ENCODE measurements around the gene SHC3. TPM values are rescaled to one million over a fixed set of nuclear protein-coding genes. Genes with fewer than 3 reads are reported as not detected.

Gene SHC3
- total and polyA plus RNA-seq, 9 of the 15 experiments (the other 6 are each of a cell fraction or from before 2014, with no cell fraction given), result not detected

GRCh38 chr9:89001917-89002540 lies 176.6 kb downstream of the SHC3 start:
- in situ Hi-C loops (cut with MboI) (loop anchor here (5.0 to 25.0 kb wide), 2 partner anchors 410 to 1040 kb away; partner anchors contain the start of gene CDK20), intact Hi-C loops (cut with micrococcal nuclease) (no loop called here)
- ATAC-seq (no peak), DNase-seq (ENCODE audit: extremely low read depth in 1 of 4, low spot score in 3 of 4) (no peak), FAIRE-seq (no peak)
- TF ChIP-seq TAL1 (IDR thresholded peaks at IDR 0.05) (no peak), CC2D1A (IDR thresholded peaks at IDR 0.05) (no peak), ZNF3 (CRISPR knock-in tag; IDR thresholded peaks at IDR 0.05) (no peak), SMARCC2 (IDR thresholded peaks at IDR 0.05; ENCODE audit: low read depth) (no peak), BCL6 (CRISPR knock-in tag; IDR thresholded peaks at IDR 0.05) (no peak), ZNF143 (CRISPR knock-in tag; IDR thresholded peaks at IDR 0.05) (no peak), ZFP36 (IDR thresholded peaks at IDR 0.05; ENCODE audit: low read depth, low read length, partially characterized antibody) (no peak), GTF2F1 (IDR thresholded peaks at IDR 0.05; ENCODE audit: low read depth, low read length) (no peak), NCOA6 (IDR thresholded peaks at IDR 0.05) (no peak), NFRKB (IDR thresholded peaks at IDR 0.05; ENCODE audit: low read depth) (no peak), ZNF408 (CRISPR knock-in tag; IDR thresholded peaks at IDR 0.05; ENCODE audit: low read depth) (no peak), NR3C1 (CRISPR knock-in tag; IDR thresholded peaks at IDR 0.05) (no peak)
- TF ChIP-seq, protein P1, sequence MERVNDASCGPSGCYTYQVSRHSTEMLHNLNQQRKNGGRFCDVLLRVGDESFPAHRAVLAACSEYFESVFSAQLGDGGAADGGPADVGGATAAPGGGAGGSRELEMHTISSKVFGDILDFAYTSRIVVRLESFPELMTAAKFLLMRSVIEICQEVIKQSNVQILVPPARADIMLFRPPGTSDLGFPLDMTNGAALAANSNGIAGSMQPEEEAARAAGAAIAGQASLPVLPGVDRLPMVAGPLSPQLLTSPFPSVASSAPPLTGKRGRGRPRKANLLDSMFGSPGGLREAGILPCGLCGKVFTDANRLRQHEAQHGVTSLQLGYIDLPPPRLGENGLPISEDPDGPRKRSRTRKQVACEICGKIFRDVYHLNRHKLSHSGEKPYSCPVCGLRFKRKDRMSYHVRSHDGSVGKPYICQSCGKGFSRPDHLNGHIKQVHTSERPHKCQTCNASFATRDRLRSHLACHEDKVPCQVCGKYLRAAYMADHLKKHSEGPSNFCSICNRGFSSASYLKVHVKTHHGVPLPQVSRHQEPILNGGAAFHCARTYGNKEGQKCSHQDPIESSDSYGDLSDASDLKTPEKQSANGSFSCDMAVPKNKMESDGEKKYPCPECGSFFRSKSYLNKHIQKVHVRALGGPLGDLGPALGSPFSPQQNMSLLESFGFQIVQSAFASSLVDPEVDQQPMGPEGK (CRISPR knock-in tag; IDR thresholded peaks at IDR 0.05; ENCODE audit: borderline replicate concordance), result no peak
- TF ChIP-seq, protein P2, sequence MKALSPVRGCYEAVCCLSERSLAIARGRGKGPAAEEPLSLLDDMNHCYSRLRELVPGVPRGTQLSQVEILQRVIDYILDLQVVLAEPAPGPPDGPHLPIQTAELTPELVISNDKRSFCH (CRISPR knock-in tag; IDR thresholded peaks at IDR 0.05), result no peak
- TF ChIP-seq, protein P2 (tag; IDR thresholded peaks at IDR 0.05), result no peak
- no peak overlapping the region for H3K9ac ChIP-seq (ENCODE audit: insufficient read depth in 1 of 2, low read depth in 2 of 2, low read length in 2 of 2)
- H3K27ac ChIP-seq (ENCODE audit: extremely low read depth, low read depth, low read length), result no peak overlapping the region
- H2AFZ ChIP-seq (ENCODE audit: low read depth, low read length), result no peak overlapping the region
- H3K4me1 ChIP-seq (replicated peaks in 1 of 2; ENCODE audit: control insufficient read depth in 2 of 2, insufficient read depth in 2 of 2, low read length in 2 of 2), result peaks cover 3 to 9% of the 10 kb centered on the region in 2 experiments; a peak in 3 of 5 replicates
- no TSS peak for BruUV-seq (replicated peaks)
- H4K20me1 ChIP-seq (replicated peaks; ENCODE audit: control insufficient read depth, insufficient read depth, low read length), result no peaks in the 10 kb centered on the region
- H3K79me2 ChIP-seq (ENCODE audit: control insufficient read depth, insufficient read depth, low read length), result no peaks in the 10 kb centered on the region
- no peaks in the 10 kb centered on the region for H3K9me3 ChIP-seq (replicated peaks; ENCODE audit: control insufficient read depth, insufficient read depth, low read depth, low read length)
- H3K27me3 ChIP-seq (ENCODE audit: control insufficient read depth in 2 of 2, insufficient read depth in 2 of 2, low read length in 2 of 2), result peaks cover 0 to 14% of the 10 kb centered on the region in 2 experiments; a peak in 2 of 5 replicates
- ChIA-PET POLR2A (no interaction called here), CTCF (ENCODE audit: low intra/inter-chr PET ratio) (interaction anchor here (0.8 to 2.1 kb wide), 2 partner anchors 179 to 408 kb away, joined by 3 to 13 read pairs; no protein-coding TSS in a partner anchor)
- 44% methylated on average over 13 of the region's 27 CpGs for WGBS (ENCODE audit: insufficient coverage, low coverage, missing lambda C conversion rate)
- no peak overlapping the region for H3K4me2 ChIP-seq (ENCODE audit: insufficient read depth, low read length)
- no peaks in the 10 kb centered on the region for H3K9me1 ChIP-seq (ENCODE audit: control insufficient read depth, insufficient read depth, low read length)
- no peaks in the 10 kb centered on the region for H3K36me3 ChIP-seq (ENCODE audit: control insufficient read depth, insufficient read depth, low read length)
- no peak overlapping the region for H3K4me3 ChIP-seq
